Upper lobe of left lung (tissue), 6 donors: ENCODE results near the gene BPIFB2. TPM values are rescaled to one million over a fixed set of nuclear protein-coding genes. Genes with fewer than 3 reads are reported as not detected.

ENCODE experiments used
- ATAC-seq, 2 donors: fragments of 200-7000 bp; cut with Tn5 transposase; one replicate each; pipeline ENCODE4 v1.9.1; 2022; ENCODE audit warnings: mild to moderate bottlenecking in 2 of 2, moderate library complexity in 2 of 2; ENCODE audit not compliant: low FRiP score in 2 of 2
- DNase-seq, 2 donors: peaks; one replicate each; pipeline ENCODE4 v3.0.0-alpha.2; 2019 to 2020
- H3K27ac ChIP-seq, 4 donors: fragments of 200-600 bp; sonication (generic); one replicate each; pipeline ENCODE4 v1.5.1; 2016 to 2019
- H3K27me3 ChIP-seq, 4 donors: fragments of 200-600 bp; sonication (generic); one replicate each; pipeline ENCODE4 v1.5.1; 2017 to 2019
- H3K36me3 ChIP-seq, 4 donors: fragments of 200-600 bp; sonication (generic); one replicate each; pipeline ENCODE4 v1.5.1; 2016 to 2019
- H3K4me1 ChIP-seq, 4 donors: fragments of 200-600 bp; sonication (generic); one replicate each; pipeline ENCODE4 v1.5.1; 2018 to 2019
- H3K4me3 ChIP-seq, 4 donors: fragments of 200-600 bp; sonication (generic); one replicate each; pipeline ENCODE4 v1.5.1; 2017 to 2019; ENCODE audit warnings: mild to moderate bottlenecking in 2 of 4, moderate library complexity in 1 of 4
- H3K9me3 ChIP-seq, 4 donors: fragments of 200-600 bp; sonication (generic); one replicate each; pipeline ENCODE4 v1.5.1; 2018 to 2019
- EP300 ChIP-seq, 4 donors: sonication (generic); formaldehyde crosslinking; IDR thresholded peaks; one replicate each; pipeline ENCODE4 v1.5.1; 2017; ENCODE audit warnings: antibody characterized with exemption in 4 of 4, control low read depth in 2 of 4
- POLR2A ChIP-seq, 4 donors: fragments of 450-650 bp; IDR thresholded peaks; one replicate each; pipeline ENCODE4 v1.5.1; 2016 to 2017; ENCODE audit warnings: antibody characterized with exemption in 4 of 4, mild to moderate bottlenecking in 2 of 4
- POLR2AphosphoS5 ChIP-seq, 2 donors: sonication (generic); formaldehyde crosslinking; IDR thresholded peaks; one replicate each; pipeline ENCODE4 v1.5.1; 2017; ENCODE audit warnings: antibody characterized with exemption in 2 of 2
- WGBS, 2 donors: methylation state at CpG; one replicate each; pipeline ENCODE4 v1.1.5; 2017 to 2018; 5-methylcytosine and 5-hydroxymethylcytosine counted together
- total RNA-seq, 6 donors: library from RNA; depleted of rRNA in 4 of 6; stranded (reverse); fragments of >200 nt in 4 of 6; gene quantifications; one replicate each; pipeline versions ENCODE4 v1.1.0 to v1.2.1, GENCODE V29; 2016 to 2021
- TF ChIP-seq, protein P1 (sequence below), 6 experiments: fragments of 450-650 bp in 4 of 6; fragments of 200-600 bp in 2 of 6; sonication (generic) in 2 of 6; IDR thresholded peaks; one replicate each; pipeline ENCODE4 v1.5.1; 2016 to 2019; ENCODE audit warnings: antibody characterized with exemption in 6 of 6
- donor health status: DM: no; HTN: no; CAD: no; lungs with moderate emphysema.
- donor health status: DM: no; HTN: yes; CAD: no; lungs with severe emphysema.

The BPIFB2 gene
- total RNA-seq, 6 donors from 2014 or later: 0.23 to 3.1 (median 0.27) TPM; not detected in 3

DNA sequence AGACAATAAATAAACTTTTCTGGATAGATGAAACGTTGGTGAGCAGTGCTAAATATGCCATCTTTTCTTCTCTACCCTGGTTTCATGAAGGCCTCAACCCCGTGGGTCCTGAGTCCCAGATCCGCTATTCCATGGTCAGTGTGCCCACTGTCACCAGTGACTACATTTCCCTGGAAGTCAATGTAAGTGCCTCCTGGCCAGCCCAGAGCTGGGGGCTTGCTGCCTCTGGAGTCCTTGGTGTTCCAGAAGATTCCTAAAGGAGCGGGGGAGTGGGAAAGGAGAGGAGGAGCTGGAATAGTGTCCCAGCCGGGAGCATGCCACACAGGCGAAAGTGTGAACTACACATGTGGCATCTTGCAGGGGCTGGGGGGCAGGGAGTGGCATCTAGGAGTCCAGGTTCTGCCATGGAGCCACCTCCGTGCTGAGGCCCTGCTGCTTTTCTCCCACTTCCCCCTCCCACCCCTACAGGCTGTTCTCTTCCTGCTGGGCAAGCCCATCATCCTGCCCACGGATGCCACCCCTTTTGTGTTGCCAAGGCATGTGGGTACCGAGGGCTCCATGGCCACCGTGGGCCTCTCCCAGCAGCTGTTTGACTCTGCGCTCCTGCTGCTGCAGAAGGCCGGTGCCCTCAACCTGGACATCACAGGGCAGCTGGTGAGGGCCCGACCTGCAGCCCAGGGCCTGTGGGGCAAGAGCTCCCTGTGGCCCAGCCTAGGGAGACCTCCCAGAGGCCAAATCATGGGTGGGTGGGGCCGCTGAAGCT is 10.8 kb downstream of the BPIFB2 start:
- TF ChIP-seq POLR2A (IDR thresholded peaks at IDR 0.05) (no peak), EP300 (IDR thresholded peaks at IDR 0.05) (no peak), POLR2AphosphoS5 (IDR thresholded peaks at IDR 0.05) (no peak)
- TF ChIP-seq, protein P1, sequence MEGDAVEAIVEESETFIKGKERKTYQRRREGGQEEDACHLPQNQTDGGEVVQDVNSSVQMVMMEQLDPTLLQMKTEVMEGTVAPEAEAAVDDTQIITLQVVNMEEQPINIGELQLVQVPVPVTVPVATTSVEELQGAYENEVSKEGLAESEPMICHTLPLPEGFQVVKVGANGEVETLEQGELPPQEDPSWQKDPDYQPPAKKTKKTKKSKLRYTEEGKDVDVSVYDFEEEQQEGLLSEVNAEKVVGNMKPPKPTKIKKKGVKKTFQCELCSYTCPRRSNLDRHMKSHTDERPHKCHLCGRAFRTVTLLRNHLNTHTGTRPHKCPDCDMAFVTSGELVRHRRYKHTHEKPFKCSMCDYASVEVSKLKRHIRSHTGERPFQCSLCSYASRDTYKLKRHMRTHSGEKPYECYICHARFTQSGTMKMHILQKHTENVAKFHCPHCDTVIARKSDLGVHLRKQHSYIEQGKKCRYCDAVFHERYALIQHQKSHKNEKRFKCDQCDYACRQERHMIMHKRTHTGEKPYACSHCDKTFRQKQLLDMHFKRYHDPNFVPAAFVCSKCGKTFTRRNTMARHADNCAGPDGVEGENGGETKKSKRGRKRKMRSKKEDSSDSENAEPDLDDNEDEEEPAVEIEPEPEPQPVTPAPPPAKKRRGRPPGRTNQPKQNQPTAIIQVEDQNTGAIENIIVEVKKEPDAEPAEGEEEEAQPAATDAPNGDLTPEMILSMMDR (IDR thresholded peaks at IDR 0.05): no peak
- WGBS, 2 donors: 69 to 73% methylated on average over 7 to 14 of the region's 14 CpGs
- ATAC-seq: no peak

DNA sequence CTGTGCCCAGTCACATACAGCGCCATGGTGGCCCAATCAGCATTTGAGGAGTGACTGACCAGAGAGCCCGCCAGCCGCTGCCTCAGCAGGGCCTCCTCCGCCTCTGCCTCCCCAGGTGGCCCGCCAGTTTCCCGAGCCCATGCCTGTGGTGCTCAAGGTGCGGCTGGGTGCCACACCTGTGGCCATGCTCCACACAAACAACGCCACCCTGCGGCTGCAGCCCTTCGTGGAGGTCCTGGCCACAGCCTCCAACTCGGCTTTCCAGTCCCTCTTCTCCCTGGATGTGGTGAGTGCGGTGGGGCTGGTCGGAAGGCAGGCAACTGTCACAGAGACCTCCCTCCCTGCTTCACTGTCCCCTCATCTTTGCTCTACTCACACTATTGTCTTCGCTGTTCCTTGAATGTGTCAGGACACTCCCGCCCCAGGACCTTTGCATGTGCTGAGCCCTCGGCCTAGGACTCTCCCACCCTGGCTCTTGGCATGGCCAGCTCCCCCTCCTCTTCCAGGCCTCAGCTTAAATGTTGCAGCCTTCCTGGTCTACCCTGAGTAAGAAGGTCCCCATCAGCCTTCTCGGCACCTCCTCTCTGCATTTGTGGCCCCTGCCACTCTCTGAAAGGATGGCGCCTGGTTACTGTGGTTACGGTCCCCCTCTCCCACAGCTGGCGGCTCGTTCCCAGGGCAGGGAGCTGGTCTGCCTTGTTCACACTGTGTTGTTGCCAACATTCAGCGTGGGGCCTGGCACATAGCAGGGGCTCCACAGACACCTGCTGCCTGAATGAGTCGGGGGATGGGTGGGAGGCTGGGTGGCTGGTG is 12.2 kb downstream of the BPIFB2 start:
- no peak for ATAC-seq
- peak in 1 of 2 donors; percentile 67 for DNase-seq
- Histone ChIP-seq H3K9me3 (no peaks in the 10 kb centered on the region), H3K27ac (no peak overlapping the region), H3K27me3 (no peaks in the 10 kb centered on the region), H3K36me3 (no peaks in the 10 kb centered on the region), H3K4me1 (no peaks in the 10 kb centered on the region), H3K4me3 (no peak overlapping the region)
- TF ChIP-seq EP300 (IDR thresholded peaks at IDR 0.05) (no peak), POLR2AphosphoS5 (IDR thresholded peaks at IDR 0.05) (no peak), POLR2A (IDR thresholded peaks at IDR 0.05) (no peak)
- TF ChIP-seq, protein P1 (IDR thresholded peaks at IDR 0.05): no peak
- 88% methylated on average over 21 of the region's 23 CpGs for WGBS, 2 donors

More for the DNA sequence above, 10.8 kb downstream of the BPIFB2 start:
- Histone ChIP-seq H3K4me1 (no peaks in the 10 kb centered on the region), H3K4me3 (no peak overlapping the region), H3K27me3 (no peaks in the 10 kb centered on the region), H3K27ac (no peak overlapping the region), H3K9me3 (no peaks in the 10 kb centered on the region), H3K36me3 (no peaks in the 10 kb centered on the region)
- peak in 1 of 2 donors; percentile 61 for DNase-seq

DNA sequence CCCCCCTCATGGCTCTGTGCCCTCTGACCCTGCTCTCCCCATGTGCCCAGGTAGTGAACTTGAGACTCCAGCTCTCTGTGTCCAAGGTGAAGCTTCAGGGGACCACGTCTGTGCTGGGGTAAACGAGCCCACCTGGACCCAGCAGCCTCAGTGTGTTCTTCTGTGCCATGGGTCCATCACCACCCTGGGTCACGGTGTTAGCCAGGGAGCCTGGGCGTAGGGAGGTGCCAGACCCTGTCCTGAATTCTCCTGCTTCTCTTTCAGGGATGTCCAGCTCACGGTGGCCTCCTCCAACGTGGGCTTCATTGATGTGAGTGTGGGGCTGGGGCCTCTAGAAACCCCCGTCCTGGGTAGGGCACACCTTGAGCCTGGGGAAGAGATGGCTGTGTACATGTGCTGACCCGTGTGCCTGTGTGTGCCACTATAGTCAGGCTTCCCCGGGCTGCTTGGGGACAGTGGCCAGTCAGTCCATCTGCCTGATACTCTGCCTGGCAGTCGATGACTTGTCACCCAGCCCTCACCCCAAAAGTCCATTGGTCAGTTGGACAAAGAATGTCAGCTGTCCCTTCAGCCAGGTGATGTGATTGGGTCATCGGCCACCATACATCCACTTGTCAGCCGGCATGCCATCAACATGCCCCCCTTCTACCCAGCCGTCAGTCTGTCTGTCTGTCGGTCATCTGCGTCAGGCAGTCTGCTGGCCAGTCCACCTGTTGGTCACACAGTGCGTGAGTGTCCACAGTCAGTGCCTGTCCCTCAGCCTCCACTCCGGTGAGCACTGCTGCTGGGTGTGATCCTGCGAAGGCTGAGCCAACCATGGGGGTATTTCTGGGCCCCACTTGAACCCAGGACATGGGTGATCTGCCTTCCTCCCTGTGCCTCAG is 13.0 kb downstream of the BPIFB2 start:
- Histone ChIP-seq H3K36me3 (no peaks in the 10 kb centered on the region), H3K27me3 (no peaks in the 10 kb centered on the region), H3K4me3 (no peak overlapping the region), H3K9me3 (no peaks in the 10 kb centered on the region), H3K27ac (no peak overlapping the region), H3K4me1 (no peaks in the 10 kb centered on the region)
- TF ChIP-seq POLR2A (IDR thresholded peaks at IDR 0.05) (no peak), POLR2AphosphoS5 (IDR thresholded peaks at IDR 0.05) (no peak), EP300 (IDR thresholded peaks at IDR 0.05) (no peak)
- TF ChIP-seq, protein P1 (IDR thresholded peaks at IDR 0.05): no peak
- WGBS, 2 donors: 83 to 88% methylated on average over 2 to 17 of the region's 18 CpGs
- ATAC-seq (no peak), DNase-seq (no peak)

DNA sequence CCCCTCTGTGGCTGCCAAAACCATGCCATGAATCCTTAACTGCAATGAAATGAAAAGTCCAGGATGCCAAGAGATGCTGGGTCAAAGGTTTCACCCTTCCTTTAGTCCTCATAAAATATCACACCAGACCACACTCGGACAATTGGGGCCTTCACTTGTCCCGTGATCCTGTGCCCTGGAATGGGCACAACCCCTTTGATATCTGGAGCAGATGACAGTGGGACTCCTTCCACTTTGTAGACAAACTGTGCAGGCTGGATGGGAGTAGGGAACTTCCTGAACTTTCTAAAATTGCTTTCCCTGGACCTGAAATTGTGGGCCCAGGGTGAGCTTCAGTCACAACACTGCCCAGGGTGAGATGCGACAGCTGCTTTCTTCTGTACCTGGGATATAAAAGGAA is 14.4 kb downstream of the BPIFB2 start:
- no peak overlapping the region for H3K27ac ChIP-seq
- DNase-seq (no peak), ATAC-seq (no peak)
- WGBS, 2 donors: 78 to 86% methylated on average over 3 of the region's 3 CpGs
- TF ChIP-seq, protein P1 (IDR thresholded peaks at IDR 0.05): no peak
- TF ChIP-seq EP300 (IDR thresholded peaks at IDR 0.05): no peak
- TF ChIP-seq POLR2A (IDR thresholded peaks at IDR 0.05): no peak
- no peak for TF ChIP-seq POLR2AphosphoS5 (IDR thresholded peaks at IDR 0.05)
- no peaks in the 10 kb centered on the region for H3K4me1 ChIP-seq
- no peaks in the 10 kb centered on the region for H3K36me3 ChIP-seq
- H3K9me3 ChIP-seq: no peaks in the 10 kb centered on the region
- H3K4me3 ChIP-seq: no peak overlapping the region
- H3K27me3 ChIP-seq: no peaks in the 10 kb centered on the region
